Hematopoietic multipotent progenitor cell treated with erythropoietin and hydrocortisone succinate and interleukin-3 and kit ligand, for 17 days (in vitro differentiated cells): ENCODE measurements around the gene SCUBE1.
A peak's percentile ranks its signal among the peaks of the same experiment; 100 is the strongest.

Experiments used
- DNase-seq: peaks from one replicate; pipeline ENCODE4 v3.0.0-alpha.2; 2015; ENCODE audit warnings: low spot score

Gene SCUBE1

DNA sequence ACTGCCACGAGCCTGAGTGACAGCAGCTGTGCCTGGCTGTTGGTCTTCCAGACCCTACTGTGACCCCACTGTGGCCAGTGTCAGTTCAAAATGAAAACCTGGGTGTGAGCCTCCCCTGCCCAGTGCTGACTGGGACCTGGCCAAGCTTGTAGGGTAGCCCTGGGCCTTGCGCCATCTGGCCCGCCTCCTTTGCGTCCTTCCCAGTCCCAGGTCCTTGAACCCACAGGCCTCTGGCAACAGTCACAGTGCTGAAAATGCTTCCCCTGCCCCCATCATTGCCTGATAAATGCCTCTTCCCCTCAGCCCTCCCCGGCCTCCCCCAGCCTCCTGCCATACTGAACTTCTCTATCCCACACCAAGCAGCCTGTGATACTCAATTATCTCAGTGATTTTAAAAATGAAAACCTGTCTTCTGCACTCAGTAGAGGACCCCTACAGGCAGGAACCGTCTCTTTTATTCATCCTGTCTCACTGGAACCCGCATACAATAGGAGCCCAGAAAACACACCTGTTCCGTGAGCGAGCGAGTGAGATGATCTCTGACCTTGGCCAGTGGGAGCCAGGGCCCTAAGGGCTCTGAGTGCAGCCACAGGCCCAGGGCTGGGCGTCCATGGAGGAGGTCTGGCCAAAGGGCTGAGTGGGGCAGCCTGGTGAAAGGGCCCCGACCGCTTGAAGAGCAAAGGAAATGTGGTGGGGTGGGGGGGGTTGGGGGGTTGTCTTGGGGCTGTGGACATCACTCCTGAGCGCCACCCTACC is 106.6 kb downstream of the SCUBE1 start:
- DNase-seq, result no peak

DNA sequence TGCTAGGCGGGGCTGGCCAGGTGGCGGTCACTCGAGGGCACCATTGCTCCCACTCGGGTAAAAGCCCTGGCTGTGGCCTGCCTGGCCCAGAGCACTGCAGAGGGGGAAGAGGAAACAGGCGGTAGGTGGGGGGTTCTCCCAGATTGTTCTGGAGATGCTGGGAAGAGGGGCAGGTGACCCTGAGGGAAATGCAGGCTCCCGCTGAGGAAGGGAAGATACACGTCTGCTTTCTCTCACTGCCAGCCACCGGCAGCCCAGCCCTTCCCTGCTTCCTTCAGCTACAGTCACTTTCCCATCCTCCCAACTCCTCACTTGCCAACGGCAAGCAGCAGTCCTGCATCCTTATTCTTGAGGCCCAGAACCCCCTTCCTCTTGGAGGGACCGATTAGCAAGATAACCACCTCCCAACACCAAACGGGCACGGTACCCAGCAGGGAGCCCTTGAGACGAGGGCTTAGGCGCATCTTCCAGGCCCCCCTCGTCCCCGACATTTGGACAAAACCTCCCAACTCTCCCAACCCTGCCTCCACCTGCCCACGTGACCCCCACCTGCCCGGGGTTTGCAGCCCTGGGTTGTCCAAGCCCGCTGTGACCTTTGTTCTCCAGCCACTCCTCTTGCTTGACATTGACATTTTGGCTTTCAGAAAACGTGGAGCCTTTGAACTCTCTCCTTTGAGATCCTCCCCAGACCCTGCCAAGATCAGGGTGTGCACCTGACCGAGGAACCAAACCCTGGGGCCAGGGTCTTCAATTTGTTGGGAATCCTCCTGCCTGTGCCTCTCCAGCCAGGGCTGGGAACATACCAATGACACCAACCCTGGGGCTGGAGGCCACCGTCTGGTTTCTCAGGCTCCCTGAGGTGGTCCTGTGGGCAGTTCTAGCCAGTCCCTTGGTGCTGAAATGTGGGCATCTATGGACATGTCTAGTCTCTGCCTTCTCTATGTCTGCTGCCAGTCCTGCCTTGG is 107.4 kb downstream of the SCUBE1 start:
- DNase-seq, result no peak

- no peak for DNase-seq
Observed at GRCh38 chr22:43234264-43234988, 108.7 kb downstream of the SCUBE1 start.

GRCh38 chr22:43233529-43233928 is 109.6 kb downstream of the SCUBE1 start:
- no peak for DNase-seq

DNA sequence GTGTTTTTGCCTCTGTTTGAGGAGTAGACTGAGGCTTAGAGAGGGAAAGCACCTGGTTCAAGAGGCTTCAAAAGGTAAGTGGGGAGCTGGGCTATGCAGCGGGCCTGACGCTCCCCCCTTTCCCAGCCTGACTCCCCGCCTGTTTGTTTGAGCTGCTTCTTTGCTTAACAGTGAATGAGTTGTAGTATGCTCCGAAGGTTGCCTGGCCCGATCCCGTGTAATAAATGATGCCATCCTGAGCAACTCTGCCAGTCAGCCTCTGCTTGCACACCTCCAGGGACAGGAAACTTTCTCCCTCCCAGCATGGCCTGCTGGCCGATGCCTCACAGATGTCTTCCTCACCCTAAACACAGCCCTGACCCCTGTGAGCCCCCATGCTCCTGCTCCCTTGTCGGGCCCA is 110.7 kb downstream of the SCUBE1 start:
- no peak for DNase-seq

- DNase-seq, result no peak
Observed at GRCh38 chr22:43231724-43232034, 111.5 kb downstream of the SCUBE1 start.

DNA sequence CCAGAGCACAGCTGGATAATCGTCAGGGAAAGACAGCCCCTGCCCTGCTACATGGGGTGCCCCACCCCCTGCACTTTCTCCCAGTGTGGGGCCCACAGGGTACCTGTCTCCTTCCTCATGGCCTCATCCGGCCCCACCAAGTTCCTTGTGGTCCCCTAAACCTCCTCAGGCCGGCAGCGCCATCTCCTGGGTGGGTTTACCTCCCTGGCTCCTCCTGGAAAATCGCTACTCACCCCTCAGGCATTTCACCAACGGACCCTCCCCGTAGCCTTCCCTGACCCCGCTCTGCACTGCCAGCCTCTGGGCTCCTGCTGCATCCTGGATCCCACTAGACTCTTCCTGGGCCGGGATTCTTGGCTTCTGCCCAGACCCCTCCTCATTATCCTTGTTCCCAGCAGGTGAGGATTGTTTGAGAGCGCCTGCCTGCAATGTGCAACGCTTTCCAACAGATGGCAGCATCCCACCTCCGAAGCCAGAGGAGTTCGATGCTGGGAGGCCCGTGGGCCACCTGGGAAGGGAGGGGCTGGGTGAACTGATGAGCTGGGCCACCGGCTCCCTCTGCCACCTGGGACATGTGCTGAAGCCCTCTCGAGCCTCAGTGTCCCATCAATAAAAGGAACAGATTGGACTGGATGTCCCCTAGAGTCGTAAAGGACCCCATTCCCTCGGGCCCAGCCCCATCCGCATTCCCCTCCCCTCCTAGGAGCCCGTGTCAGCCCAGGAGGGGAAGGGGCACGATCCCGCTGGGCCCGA is 112.0 kb downstream of the SCUBE1 start:
- peak; percentile 62 for DNase-seq

DNA sequence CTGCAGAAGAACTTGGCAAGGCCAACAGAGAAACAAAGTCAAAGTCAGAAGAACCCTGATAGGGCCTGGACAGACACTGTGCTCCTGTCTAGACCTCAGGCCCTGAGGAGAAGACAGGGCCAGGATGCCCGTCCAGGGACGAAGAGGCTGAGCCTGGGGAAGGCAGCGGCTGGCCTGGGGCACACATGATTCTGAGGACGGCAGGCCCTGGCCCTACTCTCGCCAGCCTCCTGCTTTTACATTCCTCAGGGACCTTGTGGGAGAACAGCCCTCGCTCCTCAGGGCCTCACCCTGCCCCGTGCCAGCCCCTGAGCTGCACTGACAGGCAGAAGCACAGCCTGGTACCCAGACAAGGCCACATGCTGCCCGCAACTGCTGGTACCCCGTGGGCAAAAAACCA is 112.6 kb downstream of the SCUBE1 start:
- DNase-seq, result no peak

GRCh38 chr22:43228863-43229262 is 114.3 kb downstream of the SCUBE1 start:
- DNase-seq, result no peak

DNA sequence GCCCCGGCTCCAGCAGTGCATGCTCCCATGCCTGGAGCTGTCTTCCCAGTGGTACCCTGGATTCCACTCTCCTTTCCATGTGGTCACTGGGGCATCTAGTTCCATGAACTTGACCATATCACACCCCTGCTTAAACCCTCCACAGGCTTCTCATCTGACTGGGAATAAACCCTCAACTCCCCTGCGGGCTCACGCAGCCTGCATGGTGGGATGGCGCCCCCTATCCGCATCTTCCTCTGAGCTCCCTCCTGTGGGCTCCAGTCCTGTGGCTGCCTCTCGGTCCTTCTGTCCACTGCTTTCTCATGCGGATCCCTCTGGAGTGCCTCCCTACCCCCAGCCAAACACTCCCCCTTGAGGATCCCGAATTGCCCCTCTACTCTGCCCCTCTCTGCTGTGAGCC is 114.8 kb downstream of the SCUBE1 start:
- DNase-seq, result peak; percentile 25

DNA sequence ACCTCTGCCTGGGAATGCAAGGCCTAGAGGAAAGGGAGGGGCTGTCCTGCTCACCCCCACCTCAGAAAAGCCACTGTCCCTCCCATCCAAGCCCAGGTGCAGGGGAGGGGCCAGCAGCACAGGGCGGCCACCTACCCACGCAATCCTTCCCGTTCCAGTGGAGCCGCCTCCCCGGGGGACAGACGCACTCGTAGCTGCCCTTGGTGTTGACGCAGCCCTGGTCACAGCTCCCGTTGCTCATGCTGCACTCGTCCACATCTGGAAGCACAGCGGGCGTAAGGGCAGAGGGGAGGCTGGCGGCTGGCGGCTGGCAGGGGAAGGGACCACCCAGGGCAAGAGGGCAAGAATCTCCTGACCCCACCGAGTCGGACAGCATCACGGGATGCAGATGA is 115.9 kb downstream of the SCUBE1 start:
- DNase-seq, result no peak

DNA sequence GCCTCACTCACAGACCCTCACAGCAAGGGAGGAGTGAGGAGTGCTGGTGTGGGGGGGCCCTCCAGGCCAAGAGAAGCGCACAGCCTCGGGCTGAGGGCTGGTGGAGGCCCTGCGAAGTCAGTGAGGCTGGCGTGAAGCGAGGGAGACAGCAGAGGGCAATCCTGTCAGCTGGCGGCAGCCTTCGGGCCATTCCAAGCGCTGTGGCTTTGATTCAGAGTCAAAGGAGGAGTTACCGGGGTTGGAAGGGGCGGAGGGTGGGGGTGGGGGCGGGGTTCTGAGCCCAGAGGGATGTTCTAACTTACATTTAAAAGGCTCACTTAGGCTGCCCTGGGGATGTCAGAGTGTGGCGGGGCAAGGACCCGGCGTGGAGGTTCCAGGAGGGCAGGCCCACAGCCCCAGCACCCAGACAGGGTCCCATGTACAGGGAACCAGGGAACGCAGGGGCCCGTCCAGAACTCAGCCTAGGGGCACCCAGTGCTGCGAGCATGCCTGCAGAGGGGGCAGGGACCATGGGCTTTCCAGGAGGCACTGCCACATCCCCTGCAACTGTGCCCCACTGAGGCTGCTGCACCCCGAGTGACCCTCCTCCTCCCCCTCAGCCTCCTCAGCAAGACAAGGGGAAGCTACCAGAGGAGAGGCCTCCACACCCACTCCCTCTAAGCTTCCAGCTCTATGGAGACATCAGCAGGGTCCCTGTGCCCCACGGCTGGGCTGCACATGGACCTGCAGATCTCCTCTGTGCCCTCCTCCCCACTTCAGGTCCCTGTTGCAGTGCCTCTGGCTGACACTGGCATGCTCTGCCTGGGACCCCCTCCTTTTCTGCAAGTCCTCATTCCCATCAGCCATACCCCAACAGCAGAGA is 116.6 kb downstream of the SCUBE1 start:
- no peak for DNase-seq

GRCh38 chr22:43225609-43226008 is 117.6 kb downstream of the SCUBE1 start:
- DNase-seq, result no peak

DNA sequence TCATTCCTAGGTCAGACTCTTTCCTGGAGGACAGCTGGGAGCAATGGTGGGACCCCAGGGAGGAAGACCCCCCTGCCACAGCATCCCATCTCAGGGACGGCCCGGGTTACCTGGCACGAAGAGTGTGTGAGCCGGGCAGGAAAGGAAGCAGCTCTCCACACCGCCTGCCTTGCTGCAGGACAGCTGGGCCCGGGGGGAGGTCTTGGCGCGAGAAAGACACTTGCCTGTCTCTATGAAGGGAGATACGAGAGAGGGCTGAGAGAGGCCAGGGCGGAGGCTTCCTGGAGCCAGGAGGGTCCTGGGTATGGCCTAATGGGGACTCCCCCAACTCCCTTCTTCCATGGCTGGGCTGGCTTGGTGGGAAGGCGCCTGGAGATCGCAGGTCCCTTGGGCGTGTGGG is 120.2 kb downstream of the SCUBE1 start:
- DNase-seq, result no peak

DNA sequence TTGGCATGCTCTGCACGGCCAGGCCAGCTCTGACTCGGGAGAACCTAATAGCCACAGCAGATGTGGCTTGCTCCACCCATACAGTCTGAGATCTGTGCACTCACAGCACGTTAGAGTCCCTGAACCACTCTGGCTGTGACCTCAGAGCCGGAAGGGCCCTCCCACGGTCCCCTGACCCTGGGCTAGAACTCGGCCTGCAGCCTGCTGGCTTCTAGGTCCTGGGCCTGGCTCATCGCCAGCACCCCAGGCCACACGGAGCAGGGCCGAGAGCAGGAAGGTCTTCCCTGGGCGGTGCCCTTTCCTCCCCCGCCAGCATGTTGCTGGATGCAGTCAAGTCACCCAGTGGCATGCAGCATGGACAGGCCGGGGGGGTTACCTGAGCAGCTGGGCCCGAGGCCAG is 120.9 kb downstream of the SCUBE1 start:
- no peak for DNase-seq

DNA sequence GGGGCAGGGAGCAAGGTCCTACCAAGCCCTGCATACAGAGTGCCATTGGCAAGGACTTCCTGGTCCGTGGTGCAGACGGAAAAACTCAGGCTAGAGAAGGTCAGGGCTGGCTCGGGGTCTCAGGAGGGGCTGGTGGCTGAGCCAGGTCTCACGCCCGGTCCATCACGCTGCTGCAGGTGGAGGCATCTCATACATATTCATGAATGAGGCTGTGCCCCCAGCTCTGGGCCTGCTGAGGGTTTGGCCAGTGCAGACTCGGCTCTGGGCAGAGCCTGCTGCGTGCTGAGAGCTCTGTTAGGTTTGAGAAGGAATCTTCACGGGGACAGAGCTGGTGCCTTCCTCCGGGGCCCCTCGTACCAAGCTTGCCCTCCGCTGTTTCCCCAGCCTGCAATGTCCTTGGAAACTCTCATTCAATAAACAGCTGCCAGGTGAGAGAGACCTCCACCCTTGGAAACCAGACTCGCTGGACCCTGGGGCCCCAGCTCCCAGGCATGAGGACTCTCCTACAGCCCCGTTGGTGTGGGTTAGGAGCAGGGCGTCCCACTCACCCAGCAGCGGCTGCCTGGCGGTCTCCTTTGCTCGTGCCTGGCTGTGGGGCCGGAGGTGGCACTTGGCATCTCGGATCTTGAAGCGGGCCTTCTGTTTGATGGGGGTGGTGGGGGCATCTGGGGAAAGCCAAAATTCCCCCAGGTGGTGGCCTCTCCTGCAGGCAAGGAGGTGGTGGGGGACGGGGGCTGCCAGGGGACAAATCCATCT is 122.4 kb downstream of the SCUBE1 start:
- DNase-seq, result no peak

DNA sequence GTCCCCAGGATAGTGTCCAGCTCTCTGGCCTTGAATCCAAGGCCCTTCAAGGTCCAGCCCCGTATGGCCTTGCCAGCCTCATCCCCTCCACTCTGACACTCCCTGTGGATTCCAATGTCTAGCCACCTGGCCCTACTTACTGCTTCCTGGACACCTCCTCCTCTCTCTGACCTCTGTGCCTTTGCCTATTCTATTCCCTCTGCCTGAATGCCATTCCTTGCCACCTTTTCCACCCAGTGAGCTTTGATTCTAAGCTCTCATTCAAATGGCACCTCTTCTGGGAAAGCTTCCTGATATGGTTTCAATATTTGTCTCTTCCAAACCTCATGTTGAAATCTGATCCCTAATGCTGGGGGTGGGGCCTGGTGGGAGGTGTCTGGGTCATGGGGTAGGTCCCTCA is 124.4 kb downstream of the SCUBE1 start:
- no peak for DNase-seq

DNA sequence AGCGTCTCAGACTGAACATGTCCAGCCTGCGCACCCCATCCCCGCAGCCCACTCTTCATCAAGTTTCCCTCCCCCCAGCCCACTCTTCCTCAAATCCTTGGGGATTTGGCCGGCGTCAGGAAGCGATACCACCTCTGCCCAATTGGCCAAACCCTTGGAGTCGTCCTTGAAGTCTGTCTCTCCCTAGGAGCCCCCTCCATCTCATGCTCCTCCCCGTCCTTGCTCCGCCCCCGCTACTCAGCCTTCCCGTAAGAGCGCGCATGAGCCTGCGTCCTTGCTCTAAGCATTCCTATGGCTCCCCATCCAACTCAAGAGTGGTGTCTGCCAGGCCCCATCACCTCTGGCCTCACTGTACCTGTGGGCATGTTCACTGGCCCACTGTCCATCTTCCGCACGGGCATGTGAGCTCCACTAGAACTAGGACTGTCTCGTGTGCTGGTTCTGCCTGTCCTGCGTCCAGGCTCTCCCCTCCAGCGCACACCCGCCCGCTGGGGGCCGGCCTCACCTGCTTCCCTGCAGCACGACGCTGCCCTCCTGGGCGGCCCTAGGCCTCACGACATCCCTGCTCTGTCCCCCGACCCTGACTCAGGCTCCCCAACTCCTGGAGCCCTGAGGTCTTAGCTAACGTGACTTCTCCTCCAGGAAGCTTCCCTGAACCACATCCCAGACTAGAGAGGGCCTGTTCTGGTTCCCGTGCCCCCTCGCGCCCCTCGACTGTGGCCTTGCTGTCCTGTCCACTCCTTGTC is 125.7 kb downstream of the SCUBE1 start:
- no peak for DNase-seq

GRCh38 chr22:43216738-43217137 is 126.4 kb downstream of the SCUBE1 start:
- no peak for DNase-seq

DNA sequence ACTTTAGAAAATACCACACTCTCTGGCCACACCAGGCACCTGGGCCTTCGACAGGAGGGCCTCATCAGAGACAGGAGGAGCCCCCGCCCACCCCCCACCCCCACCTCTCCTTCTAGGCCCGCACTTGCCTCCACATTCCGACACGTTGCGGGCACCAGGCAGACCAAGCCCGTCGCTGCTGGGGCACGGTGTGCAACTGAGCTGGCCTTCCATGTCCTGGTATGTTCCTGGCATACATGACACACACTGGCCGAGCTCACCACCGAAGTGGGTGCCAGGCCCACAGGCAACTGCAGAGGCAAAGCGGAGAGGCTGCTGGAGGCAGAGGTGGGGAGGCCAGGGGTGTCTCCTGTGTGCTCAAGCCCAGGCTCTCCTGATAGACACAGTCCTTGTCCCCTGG is 129.2 kb downstream of the SCUBE1 start:
- DNase-seq, result no peak
